ENCODE data around the gene COPS8.
A peak's percentile ranks its signal among the peaks of the same experiment; 100 is the strongest.

Gene COPS8

GRCh38 chr2:237059155-237059875, 26.4 kb upstream of the COPS8 start:
- no peak for DNase-seq
- intact Hi-C loops (cut with DNase I; ENCODE audit: low total_unique reads) = no loop called here
- H3K27me3 ChIP-seq = no peaks in the 10 kb centered on the region
- no peak overlapping the region for H3K4me3 ChIP-seq
- no peaks in the 10 kb centered on the region for H3K36me3 ChIP-seq
- no peaks in the 10 kb centered on the region for H3K9me3 ChIP-seq
- H3K4me1 ChIP-seq = peaks cover 0 to 25% (median 11%) of the 10 kb centered on the region in 4 donors
- no peak overlapping the region for H3K27ac ChIP-seq
- TF ChIP-seq CTCF (IDR thresholded peaks at IDR 0.05) = no peak

- Histone ChIP-seq H3K9me3 (no peaks in the 10 kb centered on the region), H3K27ac (no peak overlapping the region), H3K36me3 (no peaks in the 10 kb centered on the region), H3K4me1 (peaks cover 0 to 22% (median 10%) of the 10 kb centered on the region in 4 donors), H3K27me3 (no peaks in the 10 kb centered on the region), H3K4me3 (no peak overlapping the region)
- intact Hi-C loops (cut with DNase I; ENCODE audit: low total_unique reads) = loop anchor here (2.0 to 5.0 kb wide), 2 partner anchors 548 to 708 kb away; no protein-coding TSS in a partner anchor
- peak; percentile 59 to 73 for TF ChIP-seq CTCF (IDR thresholded peaks at IDR 0.05)
- peak in 1 of 2 donors; percentile 38 for DNase-seq
These were observed 25.0 kb upstream of the COPS8 start for GRCh38 chr2:237060534-237061312.

GRCh38 chr2:237061356-237061755, 24.3 kb upstream of the COPS8 start:
- H3K36me3 ChIP-seq = no peaks in the 10 kb centered on the region
- peaks cover 0 to 17% (median 7%) of the 10 kb centered on the region in 4 donors for H3K4me1 ChIP-seq
- no peaks in the 10 kb centered on the region for H3K27me3 ChIP-seq
- H3K4me3 ChIP-seq = no peak overlapping the region
- intact Hi-C loops (cut with DNase I; ENCODE audit: low total_unique reads) = loop anchor here (2.0 to 5.0 kb wide), 2 partner anchors 549 to 709 kb away; no protein-coding TSS in a partner anchor
- DNase-seq = no peak
- no peak overlapping the region for H3K27ac ChIP-seq
- TF ChIP-seq CTCF (IDR thresholded peaks at IDR 0.05) = no peak
- no peaks in the 10 kb centered on the region for H3K9me3 ChIP-seq

GRCh38 chr2:237062585-237062984, 23.1 kb upstream of the COPS8 start:
- no peaks in the 10 kb centered on the region for H3K27me3 ChIP-seq
- intact Hi-C loops (cut with DNase I; ENCODE audit: low total_unique reads) = loop anchor here (5.0 kb wide), 1 partner anchor 550 kb away; no protein-coding TSS in a partner anchor
- no peak for DNase-seq
- no peak overlapping the region for H3K4me3 ChIP-seq
- no peak for TF ChIP-seq CTCF (IDR thresholded peaks at IDR 0.05)
- no peaks in the 10 kb centered on the region for H3K36me3 ChIP-seq
- H3K4me1 ChIP-seq = peaks cover 0 to 14% (median 6%) of the 10 kb centered on the region in 4 donors
- H3K9me3 ChIP-seq = no peaks in the 10 kb centered on the region
- H3K27ac ChIP-seq = no peak overlapping the region

- Histone ChIP-seq H3K4me3 (no peak overlapping the region), H3K27me3 (no peaks in the 10 kb centered on the region), H3K9me3 (no peaks in the 10 kb centered on the region), H3K4me1 (peaks cover 0 to 12% (median 6%) of the 10 kb centered on the region in 4 donors), H3K27ac (no peak overlapping the region), H3K36me3 (no peaks in the 10 kb centered on the region)
- TF ChIP-seq CTCF (IDR thresholded peaks at IDR 0.05) = no peak
- intact Hi-C loops (cut with DNase I; ENCODE audit: low total_unique reads) = loop anchor here (5.0 kb wide), 1 partner anchor 552 kb away; no protein-coding TSS in a partner anchor
- DNase-seq = no peak
These were observed 21.3 kb upstream of the COPS8 start for GRCh38 chr2:237064203-237065070.
